PC-3 (cell line): ENCODE results near the gene SERPIND1. TPM values are rescaled to one million over a fixed set of nuclear protein-coding genes. Genes with fewer than 3 reads are reported as not detected.

ENCODE experiments used
- ATAC-seq: fragments of 200-7000 bp; cut with Tn5 transposase; 2 replicates; pipeline ENCODE4 v1.9.1; 2020; ENCODE audit warnings: mild to moderate bottlenecking, moderate library complexity
- BruUV-seq: library from RNA; stranded (reverse); fragments of 400-500 nt; replicated peaks from 2 replicates; lab custom pipeline; 2021; lab: Mats Ljungman, UMichigan
- CTCF ChIA-PET: fragments of 300-600 bp; sonication (Branson Sonifier 250); formaldehyde crosslinking; loops from one replicate; lab custom pipeline; 2022; ENCODE audit warnings: antibody characterized with exemption; lab: Charles Lee
- POLR2A ChIA-PET: fragments of 300-600 bp; sonication (Branson Sonifier 250); formaldehyde crosslinking; loops from one replicate; lab custom pipeline; 2022; ENCODE audit warnings: antibody characterized with exemption; ENCODE audit not compliant: unreplicated experiment; lab: Charles Lee
- DNase-seq: peaks from one replicate; pipeline ENCODE4 v3.0.0-alpha.2; 2015
- H2AFZ ChIP-seq: fragments of 300-600 bp; sonication (generic); 2 replicates; pipeline ENCODE4 v1.6.0; 2016; ENCODE audit warnings: antibody characterized with exemption, low read length
- H3F3A ChIP-seq: fragments of 300-600 bp; sonication (generic); one replicate; pipeline ENCODE4 v1.6.0; 2017; ENCODE audit warnings: antibody characterized with exemption, low read length, control low read depth, mild to moderate bottlenecking; ENCODE audit not compliant: unreplicated experiment
- H3K27ac ChIP-seq: fragments of 300-600 bp; sonication (generic); 2 replicates; pipeline ENCODE4 v1.5.1; 2016; ENCODE audit warnings: mild to moderate bottlenecking, low read length
- H3K27me3 ChIP-seq: fragments of 300-600 bp; sonication (generic); 2 replicates; pipeline ENCODE4 v1.6.1; 2016; ENCODE audit warnings: low read length, mixed read lengths
- H3K36me3 ChIP-seq: fragments of 300-600 bp; sonication (generic); 2 replicates; pipeline ENCODE4 v1.6.1; 2016; ENCODE audit warnings: low read depth, mixed run types, low read length, mixed read lengths
- H3K4me1 ChIP-seq: fragments of 300-600 bp; sonication (generic); 2 replicates; pipeline ENCODE4 v1.5.1; 2016; ENCODE audit warnings: low read length; ENCODE audit not compliant: insufficient read depth
- H3K4me2 ChIP-seq: fragments of 300-600 bp; sonication (generic); 2 replicates; pipeline ENCODE4 v1.6.0; 2016; ENCODE audit warnings: low read length
- H3K4me3 ChIP-seq: fragments of 300-600 bp; sonication (generic); 2 replicates; pipeline ENCODE4 v1.5.1; 2016; ENCODE audit warnings: mild to moderate bottlenecking, low read length, mixed read lengths
- H3K79me2 ChIP-seq: fragments of 300-600 bp; sonication (generic); 2 replicates; pipeline ENCODE4 v1.6.1; 2017; ENCODE audit warnings: low read length, mixed read lengths
- H3K9ac ChIP-seq: fragments of 300-600 bp; sonication (generic); 2 replicates; pipeline ENCODE4 v1.6.0; 2016; ENCODE audit warnings: mild to moderate bottlenecking, low read length
- H3K9me2 ChIP-seq: fragments of 300-600 bp; sonication (generic); replicated peaks from 2 replicates; pipeline ENCODE4 v1.6.1; 2016; ENCODE audit warnings: mixed run types, low read length, mixed read lengths
- H3K9me3 ChIP-seq: fragments of 300-600 bp; sonication (generic); 2 replicates; pipeline ENCODE4 v1.6.1; 2016; ENCODE audit warnings: low read length, mixed read lengths
- H4K20me1 ChIP-seq: fragments of 300-600 bp; sonication (generic); 2 replicates; pipeline ENCODE4 v1.6.1; 2016; ENCODE audit warnings: low read length, mixed read lengths
- CTCF ChIP-seq: fragments of 300-600 bp; sonication (generic); conservative IDR thresholded peaks from 2 replicates; pipeline ENCODE4 v1.5.1; 2017; ENCODE audit warnings: antibody characterized with exemption, low read depth, mild to moderate bottlenecking, low read length
- EZH2 ChIP-seq: fragments of 300-600 bp; sonication (generic); IDR thresholded peaks from one replicate; pipeline ENCODE4 v1.6.1; 2017; ENCODE audit warnings: antibody characterized with exemption, mild to moderate bottlenecking, low read length; ENCODE audit not compliant: unreplicated experiment
- EZH2phosphoT487 ChIP-seq: fragments of 300-600 bp; sonication (generic); IDR thresholded peaks from 2 replicates; pipeline ENCODE4 v1.6.1; 2018; ENCODE audit warnings: mild to moderate bottlenecking, antibody characterized with exemption, low read length, borderline replicate concordance
- intact Hi-C: fragments of 100-400 bp; cut with micrococcal nuclease; formaldehyde crosslinking; loops from 2 replicates; pipeline ENCODE4 v1.9.0; 2023
- total RNA-seq: library from RNA; depleted of rRNA; stranded (reverse); fragments of >200 nt; gene quantifications from 2 replicates; pipeline ENCODE4 v1.2.3, GENCODE V29; 2014; rRNA removed

SERPIND1 gene
- total RNA-seq, 1 experiment from 2014 or later = 2.9 TPM

- POLR2A ChIA-PET = no interaction called here
Observed at GRCh38 chr22:20834725-20835124, 60.8 kb downstream of the SERPIND1 start.

More at GRCh38 chr22:20834725-20835124, 60.8 kb downstream of the SERPIND1 start:
- TF ChIP-seq CTCF = no peak
- no peak for TF ChIP-seq EZH2
- no peak for TF ChIP-seq EZH2phosphoT487
- Histone ChIP-seq H3F3A (no peaks in the 10 kb centered on the region), H4K20me1 (no peaks in the 10 kb centered on the region), H3K79me2 (peaks cover 10% of the 10 kb centered on the region), H3K27ac (no peak overlapping the region), H3K9me2 (no peaks in the 10 kb centered on the region), H3K4me1 (no peaks in the 10 kb centered on the region), H3K4me3 (no peak overlapping the region), H3K9ac (no peak overlapping the region), H2AFZ (no peak overlapping the region), H3K9me3 (no peaks in the 10 kb centered on the region), H3K36me3 (peaks cover 10% of the 10 kb centered on the region; the same call in 1 of the 2 replicates), H3K27me3 (no peaks in the 10 kb centered on the region), H3K4me2 (no peak overlapping the region)
- no peak for DNase-seq
- CTCF ChIA-PET = no interaction called here
- no TSS peak for BruUV-seq
- intact Hi-C loops = no loop called here
- no peak for ATAC-seq

Other genes starting within 250 kb of the SERPIND1 start
- 39.7 and 61.5 TPM in 2 replicates for gene PI4KA, start 84.7 kb downstream of the SERPIND1 start, total RNA-seq
- 12.3 and 23.9 TPM in 2 replicates for gene SNAP29, start 84.9 kb downstream of the SERPIND1 start, total RNA-seq
- 35.4 and 36.2 TPM in 2 replicates for gene CRKL, start 143.3 kb downstream of the SERPIND1 start, total RNA-seq
- gene AIFM3, start 193.1 kb downstream of the SERPIND1 start, total RNA-seq = 0.98 and 1.5 TPM in 2 replicates
- 41.0 and 49.3 TPM in 2 replicates for gene LZTR1, start 208.2 kb downstream of the SERPIND1 start, total RNA-seq
- 43.0 and 44.3 TPM in 2 replicates for gene THAP7, start 228.0 kb downstream of the SERPIND1 start, total RNA-seq
- gene P2RX6, start 241.1 kb downstream of the SERPIND1 start, total RNA-seq = 1.1 TPM in 1 of 2 replicates, not detected in the other